Immature natural killer cell (primary cell): ENCODE data around the gene PAPOLB. TPM values are rescaled to one million over a fixed set of nuclear protein-coding genes. Genes with fewer than 3 reads are reported as not detected.

Experiments
- DNase-seq, 3 donors: peaks; one replicate each; pipeline ENCODE4 v3.0.0; 2022; ENCODE audit warnings: mixed read lengths in 1 of 3
- H3K27ac Mint-ChIP-seq, 6 donors: one replicate each; pipeline ENCODE4 v1.8.0; 2020; ENCODE audit warnings: mixed read lengths in 6 of 6, mild to moderate bottlenecking in 5 of 6, inconsistent platforms in 4 of 6, moderate library complexity in 3 of 6
- H3K27me3 Mint-ChIP-seq, 3 donors: one replicate each; pipeline ENCODE4 v1.8.0; 2020 to 2021; ENCODE audit warnings: low read depth in 3 of 3, mild to moderate bottlenecking in 3 of 3, mixed read lengths in 3 of 3, moderate library complexity in 3 of 3, inconsistent platforms in 1 of 3
- H3K36me3 Mint-ChIP-seq, 3 donors: one replicate each; pipeline ENCODE4 v1.8.0; 2020; ENCODE audit warnings: mixed read lengths in 3 of 3, inconsistent platforms in 2 of 3, mild to moderate bottlenecking in 2 of 3
- H3K4me1 Mint-ChIP-seq, 2 donors: one replicate each; pipeline ENCODE4 v1.8.0; 2020; ENCODE audit warnings: inconsistent platforms in 2 of 2, mild to moderate bottlenecking in 2 of 2, mixed read lengths in 2 of 2, moderate library complexity in 1 of 2
- H3K4me3 Mint-ChIP-seq, 5 donors: one replicate each; pipeline ENCODE4 v1.8.0; 2020; ENCODE audit warnings: mild to moderate bottlenecking in 5 of 5, mixed read lengths in 5 of 5, inconsistent platforms in 3 of 5, moderate library complexity in 3 of 5
- H3K9me3 Mint-ChIP-seq, 6 donors: one replicate each; pipeline ENCODE4 v1.8.0; 2020; ENCODE audit warnings: mild to moderate bottlenecking in 6 of 6, mixed read lengths in 6 of 6, inconsistent platforms in 4 of 6, moderate library complexity in 3 of 6
- polyA plus RNA-seq, 3 donors: library from polyadenylated mRNA; unstranded; fragments of 300-500 nt; fragmentation: Illumina TruSeq; gene quantifications; one replicate each; pipeline ENCODE4 v1.2.3, GENCODE V29; 2021

PAPOLB gene
- polyA plus RNA-seq, 3 donors from 2014 or later = 0.21 TPM; not detected in 2

- H3K27me3 Mint-ChIP-seq = peaks cover 0 to 8% (median 7%) of the 10 kb centered on the region in 3 donors
- no peak overlapping the region for H3K4me3 Mint-ChIP-seq
Measured at GRCh38 chr7:4842319-4843064, 19.3 kb downstream of the PAPOLB start.

GRCh38 chr7:4841836-4842235 lies 20.0 kb downstream of the PAPOLB start:
- no peaks in the 10 kb centered on the region for H3K9me3 Mint-ChIP-seq
- no peak overlapping the region for H3K4me3 Mint-ChIP-seq
- no peaks in the 10 kb centered on the region for H3K36me3 Mint-ChIP-seq
- H3K27me3 Mint-ChIP-seq = peaks cover 2 to 11% (median 7%) of the 10 kb centered on the region in 3 donors
- H3K27ac Mint-ChIP-seq = no peak overlapping the region
- peaks cover 4 to 6% of the 10 kb centered on the region in 2 donors for H3K4me1 Mint-ChIP-seq
- no peak for DNase-seq

More at GRCh38 chr7:4842319-4843064, 19.3 kb downstream of the PAPOLB start:
- DNase-seq = no peak
- no peaks in the 10 kb centered on the region for H3K9me3 Mint-ChIP-seq
- H3K36me3 Mint-ChIP-seq = no peaks in the 10 kb centered on the region
- H3K4me1 Mint-ChIP-seq = peaks cover 0 to under 1% of the 10 kb centered on the region in 2 donors
- H3K27ac Mint-ChIP-seq = no peak overlapping the region

- no peak overlapping the region for H3K4me3 Mint-ChIP-seq
- H3K9me3 Mint-ChIP-seq = no peaks in the 10 kb centered on the region
- peaks cover 2 to 10% (median 7%) of the 10 kb centered on the region in 3 donors for H3K27me3 Mint-ChIP-seq
- H3K4me1 Mint-ChIP-seq = peaks cover 4 to 8% of the 10 kb centered on the region in 2 donors
- no peaks in the 10 kb centered on the region for H3K36me3 Mint-ChIP-seq
- no peak overlapping the region for H3K27ac Mint-ChIP-seq
- no peak for DNase-seq
Measured at GRCh38 chr7:4841007-4841784, 20.6 kb downstream of the PAPOLB start.

GRCh38 chr7:4840079-4840501 lies 21.7 kb downstream of the PAPOLB start:
- Mint-ChIP-seq H3K27me3 (peaks cover 2 to 10% (median 7%) of the 10 kb centered on the region in 3 donors), H3K36me3 (no peaks in the 10 kb centered on the region), H3K4me1 (peaks cover 4 to 8% of the 10 kb centered on the region in 2 donors), H3K9me3 (no peaks in the 10 kb centered on the region), H3K4me3 (no peak overlapping the region), H3K27ac (no peak overlapping the region)
- DNase-seq = no peak

GRCh38 chr7:4838626-4839334 lies 23.1 kb downstream of the PAPOLB start:
- H3K4me3 Mint-ChIP-seq = no peak overlapping the region

GRCh38 chr7:4837803-4838625 lies 23.8 kb downstream of the PAPOLB start:
- H3K4me1 Mint-ChIP-seq = peaks cover 4 to 8% of the 10 kb centered on the region in 2 donors
- H3K9me3 Mint-ChIP-seq = no peaks in the 10 kb centered on the region
- no peak for DNase-seq
- H3K27ac Mint-ChIP-seq = no peak overlapping the region
- peaks cover 2 to 6% (median 5%) of the 10 kb centered on the region in 3 donors for H3K27me3 Mint-ChIP-seq
- no peak overlapping the region for H3K4me3 Mint-ChIP-seq
- H3K36me3 Mint-ChIP-seq = no peaks in the 10 kb centered on the region

More at GRCh38 chr7:4838626-4839334, 23.1 kb downstream of the PAPOLB start:
- H3K27ac Mint-ChIP-seq = no peak overlapping the region
- H3K36me3 Mint-ChIP-seq = no peaks in the 10 kb centered on the region
- H3K4me1 Mint-ChIP-seq = peaks cover 4 to 8% of the 10 kb centered on the region in 2 donors
- peaks cover 2 to 7% (median 5%) of the 10 kb centered on the region in 3 donors for H3K27me3 Mint-ChIP-seq
- DNase-seq = no peak
- H3K9me3 Mint-ChIP-seq = no peaks in the 10 kb centered on the region

- Mint-ChIP-seq H3K4me1 (peaks cover 4 to 8% of the 10 kb centered on the region in 2 donors), H3K36me3 (no peaks in the 10 kb centered on the region), H3K27me3 (peaks cover 2 to 6% (median 2%) of the 10 kb centered on the region in 3 donors), H3K4me3 (no peak overlapping the region), H3K27ac (no peak overlapping the region), H3K9me3 (no peaks in the 10 kb centered on the region)
- DNase-seq = peak; percentile 8 to 22 (median 8)
Measured at GRCh38 chr7:4837041-4837802, 24.6 kb downstream of the PAPOLB start.

GRCh38 chr7:4836206-4836661 lies 25.6 kb downstream of the PAPOLB start:
- Mint-ChIP-seq H3K9me3 (no peaks in the 10 kb centered on the region), H3K36me3 (no peaks in the 10 kb centered on the region), H3K27me3 (peaks cover 2 to 6% (median 2%) of the 10 kb centered on the region in 3 donors), H3K4me3 (no peak overlapping the region), H3K4me1 (peaks cover 4 to 8% of the 10 kb centered on the region in 2 donors), H3K27ac (no peak overlapping the region)
- no peak for DNase-seq

- peaks cover 4 to 8% of the 10 kb centered on the region in 2 donors for H3K4me1 Mint-ChIP-seq
- no peaks in the 10 kb centered on the region for H3K36me3 Mint-ChIP-seq
- no peak for DNase-seq
- peaks cover 2 to 4% (median 2%) of the 10 kb centered on the region in 3 donors for H3K27me3 Mint-ChIP-seq
- no peak overlapping the region for H3K4me3 Mint-ChIP-seq
- no peaks in the 10 kb centered on the region for H3K9me3 Mint-ChIP-seq
- H3K27ac Mint-ChIP-seq = no peak overlapping the region
Measured at GRCh38 chr7:4835398-4836205, 26.2 kb downstream of the PAPOLB start.

- no peak for DNase-seq
- no peak overlapping the region for H3K4me3 Mint-ChIP-seq
- no peak overlapping the region for H3K27ac Mint-ChIP-seq
- no peaks in the 10 kb centered on the region for H3K36me3 Mint-ChIP-seq
- H3K9me3 Mint-ChIP-seq = no peaks in the 10 kb centered on the region
- peaks cover 6 to 8% of the 10 kb centered on the region in 2 donors for H3K4me1 Mint-ChIP-seq
- peaks cover 2 to 4% (median 3%) of the 10 kb centered on the region in 3 donors for H3K27me3 Mint-ChIP-seq
Measured at GRCh38 chr7:4834601-4835397, 27.0 kb downstream of the PAPOLB start.
